Liver (tissue), 9 donors: Measurements from ENCODE around the gene PLXNA2. TPM values are rescaled to one million over a fixed set of nuclear protein-coding genes. Genes with fewer than 3 reads are reported as not detected.

Experiments used
- DNase-seq: peaks from one replicate; pipeline ENCODE4 v3.0.0-alpha.2; 2017; ENCODE audit warnings: low spot score
- H3K27ac ChIP-seq, 2 donors: one replicate each; pipeline ENCODE4 v1.7.0; 2013; ENCODE audit warnings: inconsistent platforms in 2 of 2, low read length in 2 of 2, control low read depth in 1 of 2, low read depth in 1 of 2, mild to moderate bottlenecking in 1 of 2
- H3K27me3 ChIP-seq, 4 donors: one replicate each; pipeline versions ENCODE4 v1.6.1 to v1.7.0; 2013; ENCODE audit warnings: low read length in 3 of 4, inconsistent platforms in 1 of 4, mild to moderate bottlenecking in 1 of 4, moderate library complexity in 1 of 4; ENCODE audit not compliant: control insufficient read depth in 4 of 4, insufficient read depth in 4 of 4
- H3K36me3 ChIP-seq, 4 donors: one replicate each; pipeline versions ENCODE4 v1.6.1 to v1.7.0; 2013; ENCODE audit warnings: low read length in 3 of 4, mild to moderate bottlenecking in 3 of 4, low read depth in 1 of 4, moderate library complexity in 1 of 4; ENCODE audit not compliant: control insufficient read depth in 4 of 4, insufficient read depth in 3 of 4
- H3K4me1 ChIP-seq, 4 donors: one replicate each; pipeline versions ENCODE4 v1.6.1 to v1.7.0; 2013; ENCODE audit warnings: low read length in 3 of 4, mild to moderate bottlenecking in 3 of 4, moderate library complexity in 1 of 4; ENCODE audit not compliant: control insufficient read depth in 4 of 4, insufficient read depth in 4 of 4
- H3K4me3 ChIP-seq, 3 donors: one replicate each; pipeline versions ENCODE4 v1.6.1 to v1.7.0; 2013; ENCODE audit warnings: low read length in 3 of 3, control low read depth in 1 of 3, low read depth in 1 of 3, mild to moderate bottlenecking in 1 of 3
- H3K9ac ChIP-seq, 2 donors: one replicate each; pipeline ENCODE4 v1.7.0; 2013; ENCODE audit warnings: low read length in 2 of 2, mild to moderate bottlenecking in 2 of 2, moderate library complexity in 2 of 2, control low read depth in 1 of 2, low read depth in 1 of 2
- H3K9me3 ChIP-seq, 4 donors: one replicate each; pipeline versions ENCODE4 v1.6.1 to v1.7.0; 2013; ENCODE audit warnings: low read length in 3 of 4; ENCODE audit not compliant: control insufficient read depth in 4 of 4
- EGR1 ChIP-seq, 2 donors: IDR thresholded peaks; 2 replicates each; pipeline ENCODE4 v1.6.1; 2016 to 2018; ENCODE audit warnings: antibody characterized with exemption in 2 of 2, low read depth in 2 of 2
- FOXA1 ChIP-seq: IDR thresholded peaks from 2 replicates; pipeline ENCODE4 v1.6.1; 2016; ENCODE audit warnings: antibody characterized with exemption
- FOXA2 ChIP-seq: IDR thresholded peaks from 2 replicates; pipeline ENCODE4 v1.6.1; 2016; ENCODE audit warnings: antibody characterized with exemption
- GABPA ChIP-seq, 2 donors: IDR thresholded peaks in 1 of 2; conservative IDR thresholded peaks in 1 of 2; 2 replicates each; pipeline ENCODE4 v1.6.1; 2016; ENCODE audit warnings: antibody characterized with exemption in 2 of 2, mild to moderate bottlenecking in 1 of 2, moderate library complexity in 1 of 2
- HNF4A ChIP-seq, 2 donors: conservative IDR thresholded peaks; 2 replicates each; pipeline ENCODE4 v1.6.1; 2016; ENCODE audit warnings: antibody characterized with exemption in 2 of 2, mild to moderate bottlenecking in 2 of 2
- HNF4G ChIP-seq: IDR thresholded peaks from 2 replicates; pipeline ENCODE4 v1.6.1; 2016; ENCODE audit warnings: antibody characterized with exemption
- JUND ChIP-seq, 2 donors: IDR thresholded peaks; 2 replicates each; pipeline ENCODE4 v1.6.1; 2016; ENCODE audit warnings: antibody characterized with exemption in 2 of 2
- NR2F2 ChIP-seq: IDR thresholded peaks from 2 replicates; pipeline ENCODE4 v1.6.1; 2016; ENCODE audit warnings: antibody characterized with exemption
- REST ChIP-seq: IDR thresholded peaks from 2 replicates; pipeline ENCODE4 v1.6.1; 2016; ENCODE audit warnings: antibody characterized with exemption, mild to moderate bottlenecking
- SP1 ChIP-seq: IDR thresholded peaks from 2 replicates; pipeline ENCODE4 v1.6.1; 2018; ENCODE audit warnings: antibody characterized with exemption, mild to moderate bottlenecking
- TAF1 ChIP-seq: conservative IDR thresholded peaks from 2 replicates; pipeline ENCODE4 v1.6.1; 2016; ENCODE audit warnings: antibody characterized with exemption, mild to moderate bottlenecking
- WGBS: extraction: QIAGEN DNeasy Blood & Tissue Kit; methylation state at CpG from one replicate; pipeline ENCODE4 v1.1.7; 2013; 5-methylcytosine and 5-hydroxymethylcytosine counted together
- polyA plus RNA-seq, 2 donors: library from polyadenylated mRNA; stranded (reverse) in 1 of 2; unstranded in 1 of 2; fragments of 200-250 nt in 1 of 2; fragments of >200 nt in 1 of 2; fragmentation: Nextera tagmentation in 1 of 2; extraction: Ambion mirVana in 1 of 2; gene quantifications; one replicate each; pipeline versions ENCODE4 v1.2.1 to v1.2.3, GENCODE V29; 2013 to 2015
- total RNA-seq, 2 donors: library from RNA; depleted of rRNA; stranded (reverse); fragments of >200 nt; gene quantifications; one replicate each; pipeline ENCODE4 v1.2.3, GENCODE V29; 2014
- TF ChIP-seq, protein P1 (sequence below): IDR thresholded peaks from 2 replicates; pipeline ENCODE4 v1.6.1; 2016; ENCODE audit warnings: antibody characterized with exemption
- TF ChIP-seq, protein P2 (sequence below): fragments of 150-350 bp; IDR thresholded peaks from 2 replicates; pipeline ENCODE4 v1.5.1; 2017; ENCODE audit warnings: improper control_type of control experiment, low read depth, low read length; ENCODE audit not compliant: missing input control
- donor health status: healthy.
- donor health status: healthy.
- donor health status: healthy.
- donor health status: healthy.
- donor health status: healthy.

The PLXNA2 gene
- total and polyA plus RNA-seq, 4 donors: 1.8 to 9.2 (median 2.8) TPM

DNA sequence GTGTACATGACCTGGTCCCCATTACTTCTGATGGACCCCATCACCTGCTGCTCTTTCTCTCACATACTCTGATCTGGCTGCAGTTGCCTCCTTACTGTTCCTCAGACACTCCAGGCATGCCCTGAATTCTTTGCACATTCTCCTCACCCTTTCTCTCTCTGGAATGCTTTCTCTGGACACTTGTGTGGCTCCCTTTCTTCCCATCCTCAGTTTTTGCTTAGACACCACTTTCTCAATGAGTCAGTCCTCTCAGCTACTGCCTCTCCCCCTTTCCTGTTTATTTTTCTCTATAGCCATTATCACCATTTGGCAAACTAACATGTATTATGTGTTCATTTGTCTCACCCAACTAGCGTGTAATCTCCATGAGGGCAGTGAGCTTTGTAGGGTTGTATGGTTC, 28.1 kb downstream of the PLXNA2 start:
- Histone ChIP-seq H3K9me3 (no peaks in the 10 kb centered on the region), H3K36me3 (peaks cover 0 to 11% (median 7%) of the 10 kb centered on the region in 4 donors), H3K27ac (no peak overlapping the region), H3K4me3 (no peak overlapping the region), H3K27me3 (no peaks in the 10 kb centered on the region), H3K4me1 (peaks cover 0 to 5% (median 2%) of the 10 kb centered on the region in 4 donors), H3K9ac (no peak overlapping the region)
- no peak for DNase-seq
- 76% methylated on average over 1 of the region's 1 CpG for WGBS
- no peak for TF ChIP-seq JUND (IDR thresholded peaks at IDR 0.05)
- TF ChIP-seq GABPA (IDR thresholded peaks at IDR 0.05 in 1 of 2, conservative IDR thresholded peaks at IDR 0.05 in 1 of 2): no peak
- no peak for TF ChIP-seq HNF4A (conservative IDR thresholded peaks at IDR 0.05)
- no peak for TF ChIP-seq EGR1 (IDR thresholded peaks at IDR 0.05; ENCODE audit: low read depth in 2 of 2)
- no peak for TF ChIP-seq FOXA2
- TF ChIP-seq, protein P1, sequence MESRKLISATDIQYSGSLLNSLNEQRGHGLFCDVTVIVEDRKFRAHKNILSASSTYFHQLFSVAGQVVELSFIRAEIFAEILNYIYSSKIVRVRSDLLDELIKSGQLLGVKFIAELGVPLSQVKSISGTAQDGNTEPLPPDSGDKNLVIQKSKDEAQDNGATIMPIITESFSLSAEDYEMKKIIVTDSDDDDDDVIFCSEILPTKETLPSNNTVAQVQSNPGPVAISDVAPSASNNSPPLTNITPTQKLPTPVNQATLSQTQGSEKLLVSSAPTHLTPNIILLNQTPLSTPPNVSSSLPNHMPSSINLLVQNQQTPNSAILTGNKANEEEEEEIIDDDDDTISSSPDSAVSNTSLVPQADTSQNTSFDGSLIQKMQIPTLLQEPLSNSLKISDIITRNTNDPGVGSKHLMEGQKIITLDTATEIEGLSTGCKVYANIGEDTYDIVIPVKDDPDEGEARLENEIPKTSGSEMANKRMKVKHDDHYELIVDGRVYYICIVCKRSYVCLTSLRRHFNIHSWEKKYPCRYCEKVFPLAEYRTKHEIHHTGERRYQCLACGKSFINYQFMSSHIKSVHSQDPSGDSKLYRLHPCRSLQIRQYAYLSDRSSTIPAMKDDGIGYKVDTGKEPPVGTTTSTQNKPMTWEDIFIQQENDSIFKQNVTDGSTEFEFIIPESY: no peak
- TF ChIP-seq REST: no peak
- TF ChIP-seq, protein P2, sequence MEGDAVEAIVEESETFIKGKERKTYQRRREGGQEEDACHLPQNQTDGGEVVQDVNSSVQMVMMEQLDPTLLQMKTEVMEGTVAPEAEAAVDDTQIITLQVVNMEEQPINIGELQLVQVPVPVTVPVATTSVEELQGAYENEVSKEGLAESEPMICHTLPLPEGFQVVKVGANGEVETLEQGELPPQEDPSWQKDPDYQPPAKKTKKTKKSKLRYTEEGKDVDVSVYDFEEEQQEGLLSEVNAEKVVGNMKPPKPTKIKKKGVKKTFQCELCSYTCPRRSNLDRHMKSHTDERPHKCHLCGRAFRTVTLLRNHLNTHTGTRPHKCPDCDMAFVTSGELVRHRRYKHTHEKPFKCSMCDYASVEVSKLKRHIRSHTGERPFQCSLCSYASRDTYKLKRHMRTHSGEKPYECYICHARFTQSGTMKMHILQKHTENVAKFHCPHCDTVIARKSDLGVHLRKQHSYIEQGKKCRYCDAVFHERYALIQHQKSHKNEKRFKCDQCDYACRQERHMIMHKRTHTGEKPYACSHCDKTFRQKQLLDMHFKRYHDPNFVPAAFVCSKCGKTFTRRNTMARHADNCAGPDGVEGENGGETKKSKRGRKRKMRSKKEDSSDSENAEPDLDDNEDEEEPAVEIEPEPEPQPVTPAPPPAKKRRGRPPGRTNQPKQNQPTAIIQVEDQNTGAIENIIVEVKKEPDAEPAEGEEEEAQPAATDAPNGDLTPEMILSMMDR: no peak
- no peak for TF ChIP-seq SP1
- no peak for TF ChIP-seq TAF1
- TF ChIP-seq NR2F2: no peak

DNA sequence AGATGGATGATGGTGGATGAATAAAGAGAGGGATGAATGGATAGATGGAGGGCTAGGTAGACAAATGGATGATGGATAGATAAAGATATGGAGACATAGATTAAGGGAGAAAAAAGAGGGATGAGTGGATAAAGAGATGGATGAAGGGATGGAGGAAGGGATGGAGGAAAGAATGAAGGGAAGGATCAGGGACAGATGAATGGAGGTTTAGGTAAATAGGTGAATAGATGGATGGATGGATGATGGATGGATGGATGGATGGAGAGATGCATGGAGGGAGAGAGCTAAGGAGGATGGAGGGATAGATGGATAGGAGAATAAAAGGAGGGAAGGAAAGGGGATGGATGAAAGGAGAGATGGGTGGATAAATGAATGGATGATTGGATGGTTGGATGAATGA, 28.8 kb downstream of the PLXNA2 start:
- Histone ChIP-seq H3K27ac (no peak overlapping the region), H3K9me3 (no peaks in the 10 kb centered on the region)

More for the DNA sequence above, 28.8 kb downstream of the PLXNA2 start:
- Histone ChIP-seq H3K4me1 (peaks cover 0 to 5% (median 2%) of the 10 kb centered on the region in 4 donors), H3K36me3 (peaks cover 0 to 11% (median 7%) of the 10 kb centered on the region in 4 donors), H3K27me3 (no peaks in the 10 kb centered on the region), H3K4me3 (no peak overlapping the region), H3K9ac (no peak overlapping the region)
- DNase-seq: no peak
- TF ChIP-seq HNF4G (no peak), FOXA1 (no peak), JUND (IDR thresholded peaks at IDR 0.05) (no peak)
